ENCODE results near the gene SRPK1.

SRPK1 gene

GRCh38 chr6:35903679-35904078 lies 17.2 kb downstream of the SRPK1 start:
- DNase-seq (ENCODE audit: low read depth in 2 of 3, low spot score in 2 of 3) = no peak

- DNase-seq (ENCODE audit: low read depth in 2 of 3, low spot score in 2 of 3) = no peak
These were observed 20.4 kb downstream of the SRPK1 start for GRCh38 chr6:35900448-35900847.

GRCh38 chr6:35898003-35898402 lies 22.9 kb downstream of the SRPK1 start:
- no peak for DNase-seq (ENCODE audit: low read depth in 2 of 3, low spot score in 2 of 3)

GRCh38 chr6:35897486-35897885 lies 23.4 kb downstream of the SRPK1 start:
- no peak for DNase-seq (ENCODE audit: low read depth in 2 of 3, low spot score in 2 of 3)

GRCh38 chr6:35897036-35897435 lies 23.9 kb downstream of the SRPK1 start:
- no peak for DNase-seq (ENCODE audit: low read depth in 2 of 3, low spot score in 2 of 3)

- DNase-seq (ENCODE audit: low read depth in 2 of 3, low spot score in 2 of 3) = no peak
These were observed 24.7 kb downstream of the SRPK1 start for GRCh38 chr6:35896228-35896627.

GRCh38 chr6:35895560-35895959 lies 25.3 kb downstream of the SRPK1 start:
- DNase-seq (ENCODE audit: low read depth in 2 of 3, low spot score in 2 of 3) = no peak

GRCh38 chr6:35894776-35895175 lies 26.1 kb downstream of the SRPK1 start:
- no peak for DNase-seq (ENCODE audit: low read depth in 2 of 3, low spot score in 2 of 3)

GRCh38 chr6:35893246-35893645 lies 27.7 kb downstream of the SRPK1 start:
- no peak for DNase-seq (ENCODE audit: low read depth in 2 of 3, low spot score in 2 of 3)

- no peak for DNase-seq (ENCODE audit: low read depth in 2 of 3, low spot score in 2 of 3)
These were observed 28.4 kb downstream of the SRPK1 start for GRCh38 chr6:35892482-35892881.

GRCh38 chr6:35879151-35879550 lies 41.7 kb downstream of the SRPK1 start:
- DNase-seq (ENCODE audit: low read depth in 2 of 3, low spot score in 2 of 3) = no peak

GRCh38 chr6:35876902-35877301 lies 44.0 kb downstream of the SRPK1 start:
- DNase-seq (ENCODE audit: low read depth in 2 of 3, low spot score in 2 of 3) = no peak

- DNase-seq (ENCODE audit: low read depth in 2 of 3, low spot score in 2 of 3) = no peak
These were observed 46.2 kb downstream of the SRPK1 start for GRCh38 chr6:35874730-35875129.

- DNase-seq (ENCODE audit: low read depth in 2 of 3, low spot score in 2 of 3) = no peak
These were observed 61.5 kb downstream of the SRPK1 start for GRCh38 chr6:35859367-35859766.

GRCh38 chr6:35857853-35858252 lies 63.0 kb downstream of the SRPK1 start:
- no peak for DNase-seq (ENCODE audit: low read depth in 2 of 3, low spot score in 2 of 3)

- DNase-seq (ENCODE audit: low read depth in 2 of 3, low spot score in 2 of 3) = no peak
These were observed 64.6 kb downstream of the SRPK1 start for GRCh38 chr6:35856250-35856649.

- no peak for DNase-seq (ENCODE audit: low read depth in 2 of 3, low spot score in 2 of 3)
These were observed 67.9 kb downstream of the SRPK1 start for GRCh38 chr6:35852994-35853393.

- no peak for DNase-seq (ENCODE audit: low read depth in 2 of 3, low spot score in 2 of 3)
These were observed 70.7 kb downstream of the SRPK1 start for GRCh38 chr6:35850208-35850607.

GRCh38 chr6:35844290-35844689 lies 76.6 kb downstream of the SRPK1 start:
- no peak for DNase-seq (ENCODE audit: low read depth in 2 of 3, low spot score in 2 of 3)

- DNase-seq (ENCODE audit: low read depth in 2 of 3, low spot score in 2 of 3) = no peak
These were observed 78.5 kb downstream of the SRPK1 start for GRCh38 chr6:35842381-35842780.

GRCh38 chr6:35839019-35839418 lies 81.9 kb downstream of the SRPK1 start:
- DNase-seq (ENCODE audit: low read depth in 2 of 3, low spot score in 2 of 3) = no peak

- no peak for DNase-seq (ENCODE audit: low read depth in 2 of 3, low spot score in 2 of 3)
These were observed 87.4 kb downstream of the SRPK1 start for GRCh38 chr6:35833536-35833935.

GRCh38 chr6:35831257-35832007 lies 89.5 kb downstream of the SRPK1 start:
- DNase-seq (ENCODE audit: low read depth in 2 of 3, low spot score in 2 of 3) = no peak

All from activated CD8-positive, alpha-beta memory T cell treated with anti-CD3 and anti-CD28 coated beads for 48 hours (primary cell).